ENCODE results near the gene NGRN.
"Not testable (repeated sequence)": the region's sequence is repeated elsewhere in the genome, so short reads cannot be mapped to it uniquely, and the experiment has no call there.

DNA sequence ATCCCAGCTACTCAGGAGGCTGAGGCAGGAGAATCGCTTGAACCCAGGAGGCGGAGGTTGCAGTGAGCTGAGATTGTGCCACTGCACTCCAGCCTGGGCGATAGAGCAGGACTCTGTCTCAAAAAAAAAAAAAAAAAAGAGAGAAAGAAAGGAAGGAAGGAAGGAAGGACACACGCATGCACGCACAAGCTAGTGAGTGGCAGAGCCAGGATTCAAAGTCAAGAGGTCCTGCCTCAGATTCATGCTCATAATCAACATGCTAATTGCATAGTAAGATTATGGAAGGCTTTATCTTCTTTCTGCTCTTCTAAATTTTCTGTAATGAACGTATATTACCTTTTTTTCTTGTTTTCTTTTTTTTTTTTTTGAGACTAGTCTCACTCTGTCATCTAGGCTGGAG, 4.7 kb upstream of the NGRN start:
- TF ChIP-seq, protein P1, sequence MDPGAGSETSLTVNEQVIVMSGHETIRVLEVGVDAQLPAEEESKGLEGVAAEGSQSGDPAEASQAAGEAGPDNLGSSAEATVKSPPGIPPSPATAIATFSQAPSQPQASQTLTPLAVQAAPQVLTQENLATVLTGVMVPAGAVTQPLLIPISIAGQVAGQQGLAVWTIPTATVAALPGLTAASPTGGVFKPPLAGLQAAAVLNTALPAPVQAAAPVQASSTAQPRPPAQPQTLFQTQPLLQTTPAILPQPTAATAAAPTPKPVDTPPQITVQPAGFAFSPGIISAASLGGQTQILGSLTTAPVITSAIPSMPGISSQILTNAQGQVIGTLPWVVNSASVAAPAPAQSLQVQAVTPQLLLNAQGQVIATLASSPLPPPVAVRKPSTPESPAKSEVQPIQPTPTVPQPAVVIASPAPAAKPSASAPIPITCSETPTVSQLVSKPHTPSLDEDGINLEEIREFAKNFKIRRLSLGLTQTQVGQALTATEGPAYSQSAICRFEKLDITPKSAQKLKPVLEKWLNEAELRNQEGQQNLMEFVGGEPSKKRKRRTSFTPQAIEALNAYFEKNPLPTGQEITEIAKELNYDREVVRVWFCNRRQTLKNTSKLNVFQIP (CRISPR knock-in tag; IDR thresholded peaks at IDR 0.05; ENCODE audit: borderline replicate concordance, low read depth) = not testable (repeated sequence)
- not testable (repeated sequence) for TF ChIP-seq BACH2 (CRISPR knock-in tag; IDR thresholded peaks at IDR 0.05; ENCODE audit: borderline replicate concordance); TOX (CRISPR knock-in tag; IDR thresholded peaks at IDR 0.05; ENCODE audit: borderline replicate concordance); ZFP3 (CRISPR knock-in tag; IDR thresholded peaks at IDR 0.05); ARNTL (CRISPR knock-in tag; IDR thresholded peaks at IDR 0.05; ENCODE audit: borderline replicate concordance, low read depth); ESRRG (CRISPR knock-in tag; IDR thresholded peaks at IDR 0.05); ZNF8 (CRISPR knock-in tag; IDR thresholded peaks at IDR 0.05); ZNF70 (CRISPR knock-in tag; IDR thresholded peaks at IDR 0.05); ZC3H10 (CRISPR knock-in tag; IDR thresholded peaks at IDR 0.05)

Measured in SK-N-SH treated with all-trans-retinoic acid at 6 μM for 48 hours (cell line).